Measurements from ENCODE around the gene RAB11FIP4.

The RAB11FIP4 gene

DNA sequence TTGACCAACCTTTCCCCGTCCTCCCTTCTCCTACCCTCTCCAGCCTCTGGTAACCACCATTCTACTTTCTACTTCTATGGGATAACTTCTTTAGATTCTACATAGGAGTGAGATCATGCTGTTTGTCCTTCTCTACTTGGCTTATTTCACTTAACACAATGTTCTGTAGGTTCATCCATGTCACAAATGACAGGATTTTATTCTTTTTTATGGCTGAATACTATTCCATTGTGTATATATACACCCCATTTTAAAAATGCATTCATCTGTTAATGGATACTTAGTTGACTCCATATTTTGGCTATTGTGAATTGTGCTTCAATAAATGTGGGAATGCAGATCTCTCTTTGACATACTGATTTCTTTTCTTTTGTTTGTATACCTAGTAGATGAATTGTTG is 115.0 kb downstream of the RAB11FIP4 start:
- no peak for DNase-seq (ENCODE audit: low read depth)

DNA sequence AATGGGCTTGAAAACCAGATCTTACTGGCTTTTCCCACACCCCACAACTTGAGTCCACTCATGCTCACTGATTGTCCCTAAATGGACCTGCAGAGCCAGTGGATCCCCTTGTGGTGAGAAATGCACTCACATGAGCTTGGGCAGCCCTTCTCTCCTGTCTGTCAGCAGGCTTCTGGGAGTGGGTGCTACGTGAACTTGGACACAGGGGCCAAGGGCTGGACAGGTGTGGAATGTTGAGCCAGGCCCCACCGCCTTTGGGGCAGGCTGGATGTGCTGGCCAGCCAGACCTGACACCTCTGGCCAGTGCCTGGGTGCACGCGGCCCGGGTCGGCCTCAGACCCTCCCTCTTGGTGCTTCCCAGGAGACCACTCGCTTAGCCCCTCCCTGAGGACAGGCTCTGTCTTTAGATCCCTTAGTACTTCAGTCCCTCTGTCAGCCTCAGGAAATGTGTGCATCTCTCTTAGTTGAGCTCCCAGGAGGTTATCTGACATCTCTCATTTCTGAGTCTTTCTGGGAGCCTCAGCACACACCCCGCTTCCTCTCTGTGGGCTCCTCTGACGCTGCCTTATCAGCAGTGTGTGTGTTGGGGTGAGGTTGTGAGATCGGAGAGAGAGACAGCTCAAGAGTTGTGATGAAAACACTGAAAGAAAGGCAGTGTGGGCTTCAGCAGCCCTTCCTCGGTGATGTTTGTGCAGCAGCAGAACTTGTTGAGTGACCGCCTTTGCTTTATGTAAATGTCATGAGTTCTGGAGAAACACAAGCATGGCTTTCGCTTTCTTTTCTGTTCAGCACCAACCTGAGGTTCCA is 117.0 kb downstream of the RAB11FIP4 start:
- DNase-seq (ENCODE audit: low read depth) = peak; percentile 53

DNA sequence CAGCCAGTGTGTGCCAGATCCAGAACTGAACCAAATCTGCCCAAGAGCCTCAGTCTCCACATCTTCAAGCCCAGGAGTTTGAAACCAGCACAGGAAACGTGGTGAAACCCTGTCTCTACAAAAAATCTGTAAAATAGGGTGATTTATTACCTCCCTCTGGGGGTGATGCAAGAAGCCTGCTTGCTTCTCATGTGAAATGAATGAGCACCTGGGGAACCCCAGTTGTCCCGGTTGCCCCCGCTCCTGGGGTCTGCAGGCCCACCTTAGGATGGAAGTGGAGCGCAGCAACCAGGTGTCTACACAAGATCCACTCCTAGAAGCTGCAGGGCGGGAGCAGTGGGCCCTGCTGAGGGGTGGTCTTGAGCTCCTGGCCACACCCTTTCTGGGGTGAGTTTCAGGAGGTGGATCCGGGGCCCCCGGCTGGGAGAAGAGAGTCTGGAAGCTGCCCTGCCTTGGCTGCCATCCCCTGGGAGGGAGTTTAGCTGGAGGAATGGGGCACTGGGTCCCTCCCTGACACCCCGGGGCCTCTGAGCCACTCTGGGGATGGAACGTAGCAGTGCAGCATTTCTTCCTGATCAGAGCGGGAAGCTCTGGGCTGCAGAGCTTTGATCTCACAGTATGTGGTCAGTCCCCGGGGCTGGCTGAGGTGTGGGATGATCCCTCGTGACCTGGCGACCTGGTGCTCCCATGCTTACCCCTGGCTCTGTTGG is 117.8 kb downstream of the RAB11FIP4 start:
- DNase-seq (ENCODE audit: low read depth) = no peak

DNA sequence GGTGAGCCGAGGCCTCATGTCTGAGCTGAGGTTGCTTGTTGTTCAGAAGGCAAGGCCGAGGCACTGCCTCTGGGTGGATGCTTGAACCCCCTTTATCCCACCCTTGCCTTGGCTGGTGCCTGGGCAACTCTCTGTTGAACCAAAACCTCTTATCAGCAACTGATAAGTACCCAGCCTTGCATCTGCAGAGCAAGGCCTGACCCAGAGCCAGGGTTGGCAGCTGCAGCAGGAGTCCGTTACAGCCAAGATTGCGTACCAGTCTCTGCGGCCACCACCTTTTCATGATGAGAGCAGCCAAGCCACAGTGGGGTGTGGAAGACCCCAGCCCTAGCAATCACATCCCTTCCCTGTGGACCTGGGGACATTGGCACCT is 118.3 kb downstream of the RAB11FIP4 start:
- DNase-seq (ENCODE audit: low read depth) = no peak

DNA sequence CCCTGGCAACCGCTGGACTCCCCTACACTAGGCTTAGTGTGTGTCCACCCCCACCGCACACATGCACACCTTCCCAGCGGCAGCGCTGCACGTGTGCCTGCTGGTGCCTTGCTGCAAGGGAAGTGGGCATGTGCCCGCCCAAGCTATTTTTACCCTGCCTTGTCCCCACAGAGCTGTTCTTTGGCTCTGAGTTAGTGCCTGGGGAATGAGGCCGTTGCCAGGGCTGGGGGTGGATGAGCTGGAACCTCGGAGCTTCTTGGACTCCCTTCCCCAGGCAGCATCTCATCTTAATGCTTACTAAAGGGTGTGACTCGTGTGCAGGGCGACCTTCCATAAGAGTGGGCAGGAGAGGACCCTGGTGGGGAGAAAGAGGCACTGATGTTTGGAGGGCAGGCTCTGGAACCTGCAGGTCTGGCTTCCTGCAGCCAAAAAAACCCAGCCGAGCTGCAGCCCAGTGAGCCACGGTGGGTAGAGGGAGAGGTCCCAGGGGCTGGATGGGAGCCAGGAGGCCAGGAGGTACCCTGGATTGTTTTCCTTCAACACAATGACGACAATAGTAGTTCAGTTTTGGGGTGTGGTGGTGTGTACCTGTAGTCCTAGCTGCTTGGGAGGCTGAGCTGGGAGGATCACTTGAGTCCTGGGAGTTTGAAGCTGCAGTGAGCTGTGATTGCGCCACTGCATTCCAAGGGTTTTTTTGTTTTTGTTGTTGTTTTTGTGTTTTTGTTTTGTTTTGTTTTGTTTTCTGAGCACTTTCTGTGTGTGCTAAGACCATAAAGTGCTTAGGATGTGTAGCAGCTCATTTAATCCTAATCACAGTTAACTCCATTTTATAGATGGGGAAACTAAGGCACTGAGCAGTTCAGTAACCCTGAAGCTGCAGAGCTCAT is 119.1 kb downstream of the RAB11FIP4 start:
- no peak for DNase-seq (ENCODE audit: low read depth)

DNA sequence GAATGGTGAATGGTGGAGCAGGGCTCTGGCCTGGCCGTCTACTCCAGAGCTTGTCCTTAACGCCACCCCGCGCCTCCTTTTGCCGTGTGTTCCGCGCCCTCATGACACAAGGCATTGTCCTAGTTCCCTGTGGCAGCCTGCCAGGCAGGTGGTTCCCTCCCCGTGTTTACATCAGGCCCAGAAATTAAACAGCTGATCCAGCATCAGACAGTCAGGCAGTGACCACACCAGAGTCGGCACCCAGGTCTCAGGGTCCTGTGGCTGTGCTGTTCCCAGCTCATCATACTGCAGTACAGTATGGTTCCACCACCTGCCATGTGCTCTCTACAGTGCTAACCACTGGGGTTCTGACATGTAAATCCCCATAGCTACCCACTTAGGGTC is 119.7 kb downstream of the RAB11FIP4 start:
- no peak for DNase-seq (ENCODE audit: low read depth)

DNA sequence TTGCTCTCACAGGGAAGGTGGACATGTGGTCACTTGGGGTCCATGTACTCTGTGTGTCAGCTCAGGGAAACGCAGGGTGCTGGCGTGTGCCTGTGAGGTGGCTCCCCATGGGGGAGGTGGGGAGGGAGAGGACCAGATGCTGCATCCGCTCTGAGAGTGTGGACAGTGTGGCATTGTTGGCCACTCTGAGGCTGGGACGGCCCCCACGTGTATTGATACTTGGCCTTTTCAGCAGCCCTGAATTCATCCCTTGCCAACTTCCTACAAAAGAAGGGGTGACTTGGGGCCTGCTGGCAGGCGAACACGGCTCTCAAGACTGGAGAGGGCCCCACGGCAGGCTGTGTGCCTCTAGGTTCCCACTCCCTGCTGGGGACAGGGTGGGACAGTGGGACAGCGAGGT is 120.1 kb downstream of the RAB11FIP4 start:
- DNase-seq (ENCODE audit: low read depth) = no peak

DNA sequence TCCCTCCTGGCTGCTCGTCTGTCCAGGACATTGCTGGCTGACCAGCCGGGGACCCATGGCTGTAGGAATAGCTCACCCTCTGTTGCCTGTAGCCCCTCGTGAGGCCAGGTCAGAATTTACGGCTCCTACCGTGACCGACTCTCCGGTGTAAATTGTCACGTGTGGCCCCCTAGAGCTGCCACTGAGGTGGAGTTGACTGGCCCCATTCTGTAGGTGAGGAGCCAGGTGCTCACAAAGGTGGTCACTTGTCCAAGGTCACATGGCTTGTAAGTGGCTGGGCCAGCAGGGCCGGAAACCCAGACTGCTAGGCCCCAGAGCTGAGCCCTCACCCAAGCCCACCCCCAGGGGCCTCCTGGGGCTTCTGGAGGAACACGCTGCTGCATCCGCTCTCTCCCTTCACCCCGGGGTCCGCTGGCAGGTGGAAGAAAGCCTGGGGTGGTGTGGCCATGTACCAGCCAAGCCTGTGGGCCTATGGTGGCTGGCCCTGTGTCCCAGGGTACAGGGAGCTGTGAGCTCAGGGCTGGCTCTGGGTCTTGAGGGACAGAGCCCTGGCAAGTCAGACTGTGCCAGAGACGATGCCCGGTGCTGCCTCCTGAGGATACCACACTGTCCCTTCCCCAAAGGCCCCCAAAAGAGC is 120.7 kb downstream of the RAB11FIP4 start:
- no peak for DNase-seq (ENCODE audit: low read depth)

DNA sequence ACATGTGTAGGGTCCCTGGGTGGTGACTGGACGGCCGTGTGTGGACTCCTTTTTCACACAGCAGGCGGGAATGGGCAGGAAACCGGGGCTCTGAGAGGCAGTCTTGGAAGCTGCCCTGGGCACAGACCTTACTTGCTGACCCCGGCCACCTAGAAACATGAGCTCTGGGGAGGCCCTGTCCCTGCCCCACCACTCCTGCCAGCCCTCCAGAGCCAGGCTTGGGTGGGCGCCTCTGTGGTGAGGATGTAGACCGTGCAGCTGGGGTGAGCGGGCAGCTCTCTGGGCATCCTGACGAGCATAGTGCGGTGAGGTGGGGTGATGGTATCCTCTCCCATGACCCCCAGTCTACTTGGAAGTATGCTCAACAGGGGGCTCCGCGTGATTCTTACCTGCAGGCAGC is 121.3 kb downstream of the RAB11FIP4 start:
- no peak for DNase-seq (ENCODE audit: low read depth)

DNA sequence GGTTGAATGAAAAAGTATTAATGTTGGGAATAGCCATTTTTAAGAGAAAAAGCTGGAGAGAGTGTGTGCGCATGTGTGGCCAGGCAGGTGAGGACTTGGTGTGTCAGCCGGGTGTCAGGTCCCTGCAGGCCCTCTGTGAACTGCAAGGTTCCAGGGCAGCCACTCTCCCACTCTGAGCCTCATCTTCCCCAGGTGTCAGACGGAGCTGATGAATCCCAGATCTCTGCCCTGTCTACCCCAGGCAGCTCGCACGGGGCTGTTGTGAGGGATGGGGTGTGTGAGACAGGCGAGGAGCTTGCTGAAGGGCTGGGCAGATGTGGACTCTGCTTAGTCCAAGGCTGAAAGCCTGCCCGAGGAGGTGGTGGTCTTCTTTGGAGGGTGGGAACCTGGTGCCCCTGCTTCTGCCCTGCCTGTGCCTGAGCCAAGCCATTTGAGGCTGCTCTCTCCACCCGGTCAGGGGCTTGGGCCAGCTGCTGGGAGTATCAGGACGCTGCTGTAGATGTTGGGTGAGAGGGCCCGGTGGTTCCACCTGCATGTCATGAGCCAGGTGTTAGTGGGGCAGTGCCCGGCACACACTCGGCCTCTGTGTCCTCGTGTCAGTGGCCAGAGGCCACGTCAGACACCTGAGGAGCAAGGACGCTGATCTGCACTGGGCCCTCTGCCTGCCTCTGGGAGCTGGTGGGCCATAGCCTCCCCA is 122.4 kb downstream of the RAB11FIP4 start:
- DNase-seq (ENCODE audit: low read depth) = no peak

DNA sequence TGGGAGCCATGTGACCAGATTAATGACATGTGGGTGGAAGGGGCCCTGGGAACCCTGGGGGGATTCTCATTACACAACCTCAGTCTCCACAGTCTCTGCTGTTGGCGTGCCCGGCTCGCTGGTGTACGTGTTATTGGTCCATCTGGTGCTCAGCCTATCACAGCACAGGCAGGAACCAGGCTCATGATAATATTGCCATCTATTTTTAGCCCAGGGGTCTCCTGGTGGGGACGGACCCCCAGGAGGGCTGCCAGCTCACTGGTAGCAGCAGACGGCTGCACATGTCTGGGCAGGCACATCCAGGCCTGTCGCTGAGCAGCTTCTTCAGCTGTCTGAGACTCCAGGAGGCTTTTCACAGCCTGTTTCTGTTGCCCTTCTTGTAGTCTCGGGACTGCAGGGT is 123.8 kb downstream of the RAB11FIP4 start:
- DNase-seq (ENCODE audit: low read depth) = no peak

DNA sequence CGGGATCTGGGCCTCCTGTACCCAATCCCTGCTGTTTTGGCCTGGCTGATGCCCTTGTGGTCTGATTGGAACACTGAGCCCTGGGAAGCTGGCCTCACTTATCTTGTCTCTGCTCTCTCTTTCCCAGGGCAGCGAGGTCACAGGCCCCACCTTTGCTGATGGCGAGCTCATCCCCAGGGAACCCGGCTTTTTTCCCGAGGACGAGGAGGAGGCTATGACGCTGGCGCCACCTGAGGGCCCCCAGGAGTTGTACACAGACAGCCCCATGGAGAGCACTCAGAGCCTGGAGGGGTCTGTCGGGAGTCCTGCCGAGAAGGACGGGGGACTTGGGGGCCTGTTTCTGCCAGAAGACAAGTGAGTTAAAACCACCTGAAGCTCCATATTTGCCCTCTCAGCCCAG is 126.0 kb downstream of the RAB11FIP4 start:
- DNase-seq (ENCODE audit: low read depth) = no peak

DNA sequence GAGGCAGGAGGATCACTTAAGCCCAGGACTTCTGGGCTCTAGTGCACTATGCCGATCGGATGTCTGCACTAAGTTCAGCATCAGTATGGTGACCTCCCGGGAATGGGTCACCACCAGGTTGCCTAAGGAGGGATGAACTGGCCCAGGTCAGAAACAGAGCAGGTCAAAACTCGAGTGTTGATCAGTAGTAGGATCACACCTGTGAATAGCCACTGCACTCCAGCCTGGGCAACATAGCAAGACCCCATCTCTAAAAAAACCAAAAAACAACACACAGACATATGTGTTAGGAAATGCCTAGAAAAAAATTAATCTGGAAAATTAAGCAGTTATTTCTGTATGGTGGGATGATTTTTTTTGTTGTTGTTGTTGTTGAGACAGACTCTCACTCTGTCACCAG is 127.0 kb downstream of the RAB11FIP4 start:
- DNase-seq (ENCODE audit: low read depth) = no peak

DNA sequence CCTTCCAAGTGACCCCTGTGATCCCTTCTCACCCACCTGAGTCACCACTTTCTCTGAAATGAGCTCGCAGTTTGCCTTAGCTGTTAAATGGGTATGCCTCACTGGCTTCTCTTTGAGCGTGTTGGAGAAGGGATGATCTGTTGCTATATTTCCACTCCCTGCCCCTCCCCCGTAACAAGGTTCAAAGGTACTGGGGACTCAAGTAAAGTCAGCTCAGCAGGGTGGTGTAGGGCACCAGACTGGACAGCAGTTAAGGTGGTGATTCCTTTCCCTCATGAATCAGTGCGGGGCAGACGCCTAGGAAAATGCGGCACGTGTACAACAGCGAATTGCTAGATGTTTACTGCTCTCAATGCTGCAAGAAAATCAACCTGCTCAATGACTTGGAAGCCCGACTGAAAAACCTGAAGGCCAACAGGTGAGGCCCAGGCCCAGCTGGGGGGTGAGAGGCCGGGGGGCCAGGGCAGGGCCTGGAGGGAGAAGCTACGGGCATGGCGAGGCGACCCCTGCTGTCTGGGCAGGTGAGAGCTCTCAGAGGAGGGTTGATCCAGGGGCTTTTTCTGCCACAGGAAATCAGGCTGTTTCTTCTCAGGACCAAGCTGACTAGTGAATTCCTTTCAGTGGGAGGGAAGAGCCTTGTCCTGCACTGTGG is 130.3 kb downstream of the RAB11FIP4 start:
- DNase-seq (ENCODE audit: low read depth) = no peak

DNA sequence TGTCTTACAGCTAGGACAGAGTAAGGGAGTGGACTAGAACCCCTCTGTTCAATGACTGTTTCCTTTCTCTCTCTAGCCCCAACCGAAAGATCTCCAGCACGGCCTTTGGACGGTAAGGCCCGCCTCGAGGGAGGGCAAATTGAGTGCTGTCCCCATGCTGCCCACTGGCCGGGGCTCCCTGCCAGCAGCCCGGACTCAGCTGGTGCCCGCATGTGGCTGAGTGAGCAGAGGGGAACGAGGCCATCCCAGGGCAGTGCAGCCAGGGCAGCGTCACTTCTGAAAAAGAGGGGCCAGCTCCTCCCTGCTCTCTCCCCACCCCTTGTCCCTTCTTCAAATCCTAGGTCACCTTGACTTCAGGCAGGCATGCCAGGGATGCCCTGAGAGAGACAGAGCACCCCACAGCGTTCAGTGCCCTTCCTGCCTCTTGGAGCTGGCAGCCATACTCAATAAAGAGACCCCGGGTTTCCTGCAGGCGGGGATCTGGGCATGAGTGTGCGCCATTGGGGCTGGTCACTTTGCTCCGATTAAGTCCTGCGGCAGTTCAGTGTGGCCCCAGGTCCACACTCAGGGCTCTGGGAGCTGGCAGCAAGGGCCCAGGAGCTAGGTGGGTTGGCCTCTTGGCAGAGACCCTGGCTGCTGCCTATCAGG is 130.9 kb downstream of the RAB11FIP4 start:
- no peak for DNase-seq (ENCODE audit: low read depth)

DNA sequence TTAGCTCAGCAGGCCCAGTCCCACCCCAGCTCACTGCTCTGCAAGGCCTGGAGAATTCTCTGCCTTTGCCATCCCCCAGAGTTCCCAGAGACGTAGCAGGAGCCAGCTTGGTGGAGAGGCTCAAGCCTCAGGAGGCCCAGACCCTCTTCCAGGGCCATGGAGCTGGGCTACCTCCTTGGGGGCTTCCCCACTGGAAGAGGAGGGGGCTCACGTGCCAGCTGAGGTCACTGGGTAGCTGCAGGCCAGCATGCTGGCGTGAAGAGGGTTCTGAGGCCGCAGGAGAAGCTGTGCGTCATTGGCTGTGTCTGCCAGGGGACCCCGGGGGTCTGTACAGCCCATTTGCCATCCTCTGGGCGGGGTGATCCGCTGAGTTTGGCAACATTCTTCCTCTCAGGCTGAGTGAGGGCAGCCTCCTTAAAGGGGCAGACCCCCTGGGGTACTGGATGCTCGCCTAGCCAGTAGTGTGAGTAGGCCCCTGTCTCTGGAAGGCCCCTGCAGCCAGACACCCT is 131.6 kb downstream of the RAB11FIP4 start:
- no peak for DNase-seq (ENCODE audit: low read depth)

DNA sequence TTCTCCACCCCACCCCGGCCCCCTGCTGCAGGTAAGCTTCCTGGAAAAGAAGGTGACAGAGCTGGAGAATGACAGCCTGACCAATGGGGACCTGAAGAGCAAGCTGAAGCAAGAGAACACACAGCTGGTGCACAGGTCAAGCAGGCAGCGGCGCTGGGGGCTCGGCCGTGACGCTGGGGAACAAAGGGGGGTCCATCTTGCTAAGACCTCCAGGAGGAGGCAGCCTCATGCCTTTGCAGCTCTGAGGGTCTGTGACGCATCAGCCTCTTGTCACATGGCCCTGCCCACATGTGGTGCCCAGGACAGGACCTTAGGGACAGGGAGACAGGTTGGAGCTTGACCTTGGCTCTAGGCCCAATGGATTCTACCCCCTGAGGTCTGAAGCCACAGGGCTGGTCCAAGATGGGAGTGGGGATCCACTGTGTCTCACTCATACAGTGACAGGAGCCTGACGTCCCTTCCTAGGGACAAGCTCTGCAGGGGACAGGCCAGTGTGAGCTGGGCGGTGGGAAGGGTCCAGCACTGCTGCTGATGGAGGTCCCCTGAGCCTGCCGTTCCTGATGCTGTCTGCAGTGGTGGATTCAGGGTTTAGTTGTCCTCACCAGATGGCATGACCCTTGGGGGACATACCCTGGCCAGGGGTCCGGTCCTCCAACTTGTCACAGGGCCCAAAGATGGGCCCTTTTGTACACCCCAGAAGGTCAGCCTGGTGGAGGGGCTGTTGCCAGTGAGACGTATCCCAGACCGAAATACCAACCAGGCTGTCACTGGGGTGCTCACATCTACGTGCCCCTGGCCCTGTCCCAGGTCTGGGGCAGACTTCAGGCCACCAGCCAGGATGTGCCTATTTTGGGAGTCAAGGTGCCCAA is 132.6 kb downstream of the RAB11FIP4 start:
- DNase-seq (ENCODE audit: low read depth) = no peak

DNA sequence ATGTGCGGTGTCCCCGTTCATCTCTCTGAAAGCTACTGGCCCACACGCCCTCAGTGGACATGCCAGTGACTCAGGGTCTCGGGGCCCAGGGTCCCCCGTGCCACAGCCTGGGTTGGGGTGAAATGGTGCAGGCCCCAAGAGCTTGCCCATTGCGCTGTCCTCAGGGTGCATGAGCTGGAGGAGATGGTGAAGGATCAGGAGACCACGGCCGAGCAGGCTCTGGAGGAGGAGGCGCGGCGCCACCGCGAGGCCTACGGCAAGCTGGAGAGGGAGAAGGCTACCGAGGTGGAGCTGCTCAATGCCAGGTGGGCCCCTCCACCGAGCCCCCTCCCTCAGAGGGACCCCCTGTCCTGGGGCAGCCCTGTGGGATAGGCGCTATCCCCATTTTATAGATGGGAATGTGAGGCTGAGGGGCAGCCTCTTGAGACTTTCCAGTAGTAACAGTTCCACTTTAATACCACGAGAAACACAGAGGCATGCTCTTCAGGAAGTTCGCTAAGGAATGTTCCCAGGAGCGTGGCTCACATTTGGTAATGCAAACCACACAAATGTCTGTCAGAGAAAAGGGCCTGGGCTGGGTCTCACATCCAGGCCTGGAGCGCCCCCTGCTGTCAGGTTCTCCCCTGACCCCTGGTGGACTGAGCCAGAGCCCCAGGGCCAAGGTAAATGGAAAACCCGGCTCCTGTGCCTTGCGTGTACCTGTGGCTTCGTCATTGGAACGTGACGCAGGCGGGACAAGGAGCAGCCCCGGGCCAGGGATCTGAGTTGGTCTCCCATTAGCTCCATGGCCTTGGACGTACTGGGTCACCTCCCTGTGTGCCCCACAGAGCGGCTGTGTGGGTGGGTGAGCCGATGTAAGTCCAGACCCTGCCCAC is 133.7 kb downstream of the RAB11FIP4 start:
- DNase-seq (ENCODE audit: low read depth) = peak; percentile 77
